Measurements from ENCODE around the gene BRD2. TPM values are rescaled to one million over a fixed set of nuclear protein-coding genes. Genes with fewer than 3 reads are reported as not detected.

The BRD2 gene
- total and polyA plus RNA-seq, 9 of the 15 experiments (the other 6 are each of a cell fraction or from before 2014, with no cell fraction given), result 19.0 to 252 (median 181) TPM

- TF ChIP-seq RERE (CRISPR knock-in tag; IDR thresholded peaks at IDR 0.05; ENCODE audit: borderline replicate concordance) (no peak), MTA2 (IDR thresholded peaks at IDR 0.05; ENCODE audit: low read depth) (no peak), ZNF764 (CRISPR knock-in tag; IDR thresholded peaks at IDR 0.05; ENCODE audit: low read depth) (no peak), MAFG (tag; conservative IDR thresholded peaks at IDR 0.05) (no peak), SMAD3 (CRISPR knock-in tag; conservative IDR thresholded peaks at IDR 0.05) (no peak), JUN (IDR thresholded peaks at IDR 0.05; ENCODE audit: borderline replicate concordance, low read depth, low read length) (no peak), JUN (CRISPR knock-in tag; IDR thresholded peaks at IDR 0.05; ENCODE audit: borderline replicate concordance) (0 out of 2 replicates have a peak, but pooled peaks have one; percentile 26), ZNF507 (tag; conservative IDR thresholded peaks at IDR 0.05) (no peak), CBX1 (IDR thresholded peaks at IDR 0.05; ENCODE audit: low read depth) (no peak), RFX1 (IDR thresholded peaks at IDR 0.05) (no peak), ZNF316 (IDR thresholded peaks at IDR 0.05) (peak; percentile 50), MEF2D (tag; conservative IDR thresholded peaks at IDR 0.05; ENCODE audit: low read depth) (no peak), SPI1 (IDR thresholded peaks at IDR 0.05; ENCODE audit: borderline replicate concordance, low read depth, low read length) (no peak), BCLAF1 (IDR thresholded peaks at IDR 0.05; ENCODE audit: borderline replicate concordance in 1 of 2, control insufficient read depth in 1 of 2, low read depth in 2 of 2, low read length in 1 of 2) (no peak), RBFOX2 (IDR thresholded peaks at IDR 0.05; ENCODE audit: low read depth, low read length) (no peak), MYNN (IDR thresholded peaks at IDR 0.05) (no peak), MYNN (CRISPR knock-in tag; IDR thresholded peaks at IDR 0.05) (no peak), HDAC1 (IDR thresholded peaks at IDR 0.05) (peak in 1 of 2 experiments; percentile 19; a peak in 1 of 4 replicates), HNRNPL (IDR thresholded peaks at IDR 0.05; ENCODE audit: low read depth, low read length) (no peak)
Observed at GRCh38 chr6:32973144-32974015, 5.0 kb downstream of the BRD2 start (continued).

All from K562 (cell line).